Measurements from ENCODE around the gene TMEM259. TPM values are rescaled to one million over a fixed set of nuclear protein-coding genes. Genes with fewer than 3 reads are reported as not detected.
A peak's percentile ranks its signal among the peaks of the same experiment; 100 is the strongest.

Gene TMEM259
- total and polyA plus RNA-seq, 9 of the 15 experiments (the other 6 are each of a cell fraction or from before 2014, with no cell fraction given): 0.52 to 231 (median 63.6) TPM

DNA sequence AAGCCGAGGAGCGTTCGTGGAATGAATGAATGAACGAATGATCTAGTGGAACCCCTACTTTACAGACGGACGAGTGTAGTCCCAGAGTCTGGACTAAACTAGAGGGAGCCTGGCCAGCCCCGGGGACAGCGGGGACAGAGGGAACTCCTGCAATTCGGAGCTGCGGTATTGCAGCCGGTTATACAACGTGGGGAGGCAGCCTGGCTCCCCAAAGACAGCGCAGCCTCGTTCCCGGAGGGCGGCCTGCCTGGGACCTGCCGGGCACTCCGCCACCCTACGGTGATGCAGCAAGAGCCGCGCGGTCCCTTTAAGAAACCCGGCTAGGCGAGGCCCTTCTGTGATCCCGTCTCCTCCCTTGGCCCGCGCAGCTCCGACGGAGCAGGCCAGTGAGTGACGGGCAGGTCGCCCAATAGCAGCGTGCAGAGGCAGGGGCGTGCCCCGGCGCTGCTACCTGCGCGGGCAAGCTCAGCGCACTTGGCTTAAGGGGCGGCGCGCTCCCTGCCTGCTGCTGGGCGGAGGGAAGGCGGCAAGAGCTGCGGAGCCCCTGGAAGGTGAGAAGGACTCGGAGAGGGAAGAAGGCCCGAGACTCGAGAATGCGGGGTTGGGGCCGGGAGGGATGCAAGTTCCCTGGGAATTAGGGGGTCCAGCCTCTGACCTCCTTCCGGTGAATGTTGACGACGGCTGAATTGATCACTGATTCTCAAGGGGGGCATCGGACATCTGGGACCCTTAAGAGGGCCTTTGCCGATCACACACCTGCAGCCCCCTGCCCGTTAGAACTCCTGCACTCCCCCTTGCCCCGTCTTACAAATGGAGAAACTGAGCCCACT, 18.9 kb upstream of the TMEM259 start, which contains the start of gene ABCA7 (continued):
- TF ChIP-seq, protein P1, sequence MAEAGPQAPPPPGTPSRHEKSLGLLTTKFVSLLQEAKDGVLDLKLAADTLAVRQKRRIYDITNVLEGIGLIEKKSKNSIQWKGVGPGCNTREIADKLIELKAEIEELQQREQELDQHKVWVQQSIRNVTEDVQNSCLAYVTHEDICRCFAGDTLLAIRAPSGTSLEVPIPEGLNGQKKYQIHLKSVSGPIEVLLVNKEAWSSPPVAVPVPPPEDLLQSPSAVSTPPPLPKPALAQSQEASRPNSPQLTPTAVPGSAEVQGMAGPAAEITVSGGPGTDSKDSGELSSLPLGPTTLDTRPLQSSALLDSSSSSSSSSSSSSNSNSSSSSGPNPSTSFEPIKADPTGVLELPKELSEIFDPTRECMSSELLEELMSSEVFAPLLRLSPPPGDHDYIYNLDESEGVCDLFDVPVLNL (CRISPR knock-in tag; IDR thresholded peaks at IDR 0.05; ENCODE audit: low read depth): peak; percentile 77; the same call in 1 of the 2 replicates
- no peak for TF ChIP-seq SRSF3 (IDR thresholded peaks at IDR 0.05; ENCODE audit: insufficient read depth, low read length)
- TF ChIP-seq ZKSCAN8 (CRISPR knock-in tag; IDR thresholded peaks at IDR 0.05): no peak
- TF ChIP-seq, protein P2, sequence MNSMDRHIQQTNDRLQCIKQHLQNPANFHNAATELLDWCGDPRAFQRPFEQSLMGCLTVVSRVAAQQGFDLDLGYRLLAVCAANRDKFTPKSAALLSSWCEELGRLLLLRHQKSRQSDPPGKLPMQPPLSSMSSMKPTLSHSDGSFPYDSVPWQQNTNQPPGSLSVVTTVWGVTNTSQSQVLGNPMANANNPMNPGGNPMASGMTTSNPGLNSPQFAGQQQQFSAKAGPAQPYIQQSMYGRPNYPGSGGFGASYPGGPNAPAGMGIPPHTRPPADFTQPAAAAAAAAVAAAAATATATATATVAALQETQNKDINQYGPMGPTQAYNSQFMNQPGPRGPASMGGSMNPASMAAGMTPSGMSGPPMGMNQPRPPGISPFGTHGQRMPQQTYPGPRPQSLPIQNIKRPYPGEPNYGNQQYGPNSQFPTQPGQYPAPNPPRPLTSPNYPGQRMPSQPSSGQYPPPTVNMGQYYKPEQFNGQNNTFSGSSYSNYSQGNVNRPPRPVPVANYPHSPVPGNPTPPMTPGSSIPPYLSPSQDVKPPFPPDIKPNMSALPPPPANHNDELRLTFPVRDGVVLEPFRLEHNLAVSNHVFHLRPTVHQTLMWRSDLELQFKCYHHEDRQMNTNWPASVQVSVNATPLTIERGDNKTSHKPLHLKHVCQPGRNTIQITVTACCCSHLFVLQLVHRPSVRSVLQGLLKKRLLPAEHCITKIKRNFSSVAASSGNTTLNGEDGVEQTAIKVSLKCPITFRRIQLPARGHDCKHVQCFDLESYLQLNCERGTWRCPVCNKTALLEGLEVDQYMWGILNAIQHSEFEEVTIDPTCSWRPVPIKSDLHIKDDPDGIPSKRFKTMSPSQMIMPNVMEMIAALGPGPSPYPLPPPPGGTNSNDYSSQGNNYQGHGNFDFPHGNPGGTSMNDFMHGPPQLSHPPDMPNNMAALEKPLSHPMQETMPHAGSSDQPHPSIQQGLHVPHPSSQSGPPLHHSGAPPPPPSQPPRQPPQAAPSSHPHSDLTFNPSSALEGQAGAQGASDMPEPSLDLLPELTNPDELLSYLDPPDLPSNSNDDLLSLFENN (IDR thresholded peaks at IDR 0.05; ENCODE audit: low read depth in 2 of 2, low read length in 2 of 2): no peak
- TF ChIP-seq, protein P3, sequence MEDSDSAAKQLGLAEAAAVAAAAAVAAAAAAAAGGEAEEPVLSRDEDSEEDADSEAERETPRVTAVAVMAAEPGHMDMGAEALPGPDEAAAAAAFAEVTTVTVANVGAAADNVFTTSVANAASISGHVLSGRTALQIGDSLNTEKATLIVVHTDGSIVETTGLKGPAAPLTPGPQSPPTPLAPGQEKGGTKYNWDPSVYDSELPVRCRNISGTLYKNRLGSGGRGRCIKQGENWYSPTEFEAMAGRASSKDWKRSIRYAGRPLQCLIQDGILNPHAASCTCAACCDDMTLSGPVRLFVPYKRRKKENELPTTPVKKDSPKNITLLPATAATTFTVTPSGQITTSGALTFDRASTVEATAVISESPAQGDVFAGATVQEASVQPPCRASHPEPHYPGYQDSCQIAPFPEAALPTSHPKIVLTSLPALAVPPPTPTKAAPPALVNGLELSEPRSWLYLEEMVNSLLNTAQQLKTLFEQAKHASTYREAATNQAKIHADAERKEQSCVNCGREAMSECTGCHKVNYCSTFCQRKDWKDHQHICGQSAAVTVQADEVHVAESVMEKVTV (CRISPR knock-in tag; IDR thresholded peaks at IDR 0.05): no peak
- no peak for TF ChIP-seq U2AF1 (optimal IDR thresholded peaks at IDR 0.05; ENCODE audit: low read depth, low read length)
- no peak for TF ChIP-seq SPI1 (IDR thresholded peaks at IDR 0.05; ENCODE audit: borderline replicate concordance, low read depth, low read length)
- TF ChIP-seq RUNX1 (IDR thresholded peaks at IDR 0.05; ENCODE audit: low read depth): no peak
- no peak for TF ChIP-seq ZNF507 (tag; conservative IDR thresholded peaks at IDR 0.05)
- TF ChIP-seq, protein P4, sequence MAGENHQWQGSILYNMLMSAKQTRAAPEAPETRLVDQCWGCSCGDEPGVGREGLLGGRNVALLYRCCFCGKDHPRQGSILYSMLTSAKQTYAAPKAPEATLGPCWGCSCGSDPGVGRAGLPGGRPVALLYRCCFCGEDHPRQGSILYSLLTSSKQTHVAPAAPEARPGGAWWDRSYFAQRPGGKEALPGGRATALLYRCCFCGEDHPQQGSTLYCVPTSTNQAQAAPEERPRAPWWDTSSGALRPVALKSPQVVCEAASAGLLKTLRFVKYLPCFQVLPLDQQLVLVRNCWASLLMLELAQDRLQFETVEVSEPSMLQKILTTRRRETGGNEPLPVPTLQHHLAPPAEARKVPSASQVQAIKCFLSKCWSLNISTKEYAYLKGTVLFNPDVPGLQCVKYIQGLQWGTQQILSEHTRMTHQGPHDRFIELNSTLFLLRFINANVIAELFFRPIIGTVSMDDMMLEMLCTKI (IDR thresholded peaks at IDR 0.05; ENCODE audit: partially characterized antibody): no peak
- TF ChIP-seq NRF1 (conservative IDR thresholded peaks at IDR 0.05 in 1 of 2, IDR thresholded peaks at IDR 0.05 in 1 of 2): peak; percentile 97 to 98
- TF ChIP-seq DIDO1 (tag; IDR thresholded peaks at IDR 0.05; ENCODE audit: low read depth): no peak
- no peak for TF ChIP-seq ZSCAN29 (IDR thresholded peaks at IDR 0.05)
- TF ChIP-seq, protein P5, sequence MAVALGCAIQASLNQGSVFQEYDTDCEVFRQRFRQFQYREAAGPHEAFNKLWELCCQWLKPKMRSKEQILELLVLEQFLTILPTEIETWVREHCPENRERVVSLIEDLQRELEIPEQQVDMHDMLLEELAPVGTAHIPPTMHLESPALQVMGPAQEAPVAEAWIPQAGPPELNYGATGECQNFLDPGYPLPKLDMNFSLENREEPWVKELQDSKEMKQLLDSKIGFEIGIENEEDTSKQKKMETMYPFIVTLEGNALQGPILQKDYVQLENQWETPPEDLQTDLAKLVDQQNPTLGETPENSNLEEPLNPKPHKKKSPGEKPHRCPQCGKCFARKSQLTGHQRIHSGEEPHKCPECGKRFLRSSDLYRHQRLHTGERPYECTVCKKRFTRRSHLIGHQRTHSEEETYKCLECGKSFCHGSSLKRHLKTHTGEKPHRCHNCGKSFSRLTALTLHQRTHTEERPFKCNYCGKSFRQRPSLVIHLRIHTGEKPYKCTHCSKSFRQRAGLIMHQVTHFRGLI (CRISPR knock-in tag; IDR thresholded peaks at IDR 0.05): no peak
- TF ChIP-seq HMG20A (CRISPR knock-in tag; conservative IDR thresholded peaks at IDR 0.05): no peak
- no peak for TF ChIP-seq ZNF717 (CRISPR knock-in tag; IDR thresholded peaks at IDR 0.05)
- TF ChIP-seq, protein P6, sequence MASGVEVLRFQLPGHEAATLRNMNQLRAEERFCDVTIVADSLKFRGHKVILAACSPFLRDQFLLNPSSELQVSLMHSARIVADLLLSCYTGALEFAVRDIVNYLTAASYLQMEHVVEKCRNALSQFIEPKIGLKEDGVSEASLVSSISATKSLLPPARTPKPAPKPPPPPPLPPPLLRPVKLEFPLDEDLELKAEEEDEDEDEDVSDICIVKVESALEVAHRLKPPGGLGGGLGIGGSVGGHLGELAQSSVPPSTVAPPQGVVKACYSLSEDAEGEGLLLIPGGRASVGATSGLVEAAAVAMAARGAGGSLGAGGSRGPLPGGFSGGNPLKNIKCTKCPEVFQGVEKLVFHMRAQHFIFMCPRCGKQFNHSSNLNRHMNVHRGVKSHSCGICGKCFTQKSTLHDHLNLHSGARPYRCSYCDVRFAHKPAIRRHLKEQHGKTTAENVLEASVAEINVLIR (CRISPR knock-in tag; IDR thresholded peaks at IDR 0.05): peak; percentile 29; the same call in 1 of the 2 replicates
